ENCODE measurements around the gene EMC10. TPM values are rescaled to one million over a fixed set of nuclear protein-coding genes. Genes with fewer than 3 reads are reported as not detected.
A peak's percentile ranks its signal among the peaks of the same experiment; 100 is the strongest.

The EMC10 gene
- total and polyA plus RNA-seq, 2 donors (not counting 3 experiments of a cell fraction or from before 2014, with no cell fraction given), result 106 to 111 TPM

- CTCF ChIA-PET, result no interaction called here
- TF ChIP-seq EZH2 (IDR thresholded peaks at IDR 0.05; ENCODE audit: borderline replicate concordance, low read depth, low read length, severe bottlenecking) (no peak), MAX (IDR thresholded peaks at IDR 0.05; ENCODE audit: insufficient read depth, insufficient read length) (no peak), FOS (IDR thresholded peaks at IDR 0.05; ENCODE audit: borderline replicate concordance, insufficient read depth, low read length) (no peak)
- TF ChIP-seq, protein P1, sequence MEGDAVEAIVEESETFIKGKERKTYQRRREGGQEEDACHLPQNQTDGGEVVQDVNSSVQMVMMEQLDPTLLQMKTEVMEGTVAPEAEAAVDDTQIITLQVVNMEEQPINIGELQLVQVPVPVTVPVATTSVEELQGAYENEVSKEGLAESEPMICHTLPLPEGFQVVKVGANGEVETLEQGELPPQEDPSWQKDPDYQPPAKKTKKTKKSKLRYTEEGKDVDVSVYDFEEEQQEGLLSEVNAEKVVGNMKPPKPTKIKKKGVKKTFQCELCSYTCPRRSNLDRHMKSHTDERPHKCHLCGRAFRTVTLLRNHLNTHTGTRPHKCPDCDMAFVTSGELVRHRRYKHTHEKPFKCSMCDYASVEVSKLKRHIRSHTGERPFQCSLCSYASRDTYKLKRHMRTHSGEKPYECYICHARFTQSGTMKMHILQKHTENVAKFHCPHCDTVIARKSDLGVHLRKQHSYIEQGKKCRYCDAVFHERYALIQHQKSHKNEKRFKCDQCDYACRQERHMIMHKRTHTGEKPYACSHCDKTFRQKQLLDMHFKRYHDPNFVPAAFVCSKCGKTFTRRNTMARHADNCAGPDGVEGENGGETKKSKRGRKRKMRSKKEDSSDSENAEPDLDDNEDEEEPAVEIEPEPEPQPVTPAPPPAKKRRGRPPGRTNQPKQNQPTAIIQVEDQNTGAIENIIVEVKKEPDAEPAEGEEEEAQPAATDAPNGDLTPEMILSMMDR (IDR thresholded peaks at IDR 0.05; ENCODE audit: extremely low read depth in 1 of 2, insufficient read depth in 1 of 2, low read depth in 1 of 2, low read length in 2 of 2), result no peak
- Histone ChIP-seq H3K9ac (replicated peaks; ENCODE audit: extremely low read depth, insufficient read depth, low read length) (peak overlapping the region; percentile 74), H3K79me2 (ENCODE audit: control insufficient read depth, insufficient read depth, low read length) (peaks cover 7% of the 10 kb centered on the region), H4K20me1 (replicated peaks; ENCODE audit: control insufficient read depth, extremely low read depth, insufficient read depth, low read length) (no peaks in the 10 kb centered on the region), H3K9me1 (replicated peaks; ENCODE audit: control insufficient read depth, extremely low read depth, insufficient read depth, low read length) (no peaks in the 10 kb centered on the region), H3K4me1 (ENCODE audit: control insufficient read depth, extremely low read depth, insufficient read depth, low read length) (peaks cover 7% of the 10 kb centered on the region), H3K27me3 (ENCODE audit: control insufficient read depth in 2 of 2, insufficient read depth in 2 of 2, low read length in 2 of 2) (no peaks in the 10 kb centered on the region), H3K9me3 (replicated peaks; ENCODE audit: control insufficient read depth, insufficient read depth, low read length) (no peaks in the 10 kb centered on the region), H3K4me3 (replicated peaks in 1 of 3; ENCODE audit: insufficient read depth in 1 of 3, low read depth in 1 of 3, low read length in 3 of 3) (peak overlapping the region; percentile 84 to 98 (median 87)), H3K36me3 (ENCODE audit: control insufficient read depth in 2 of 2, extremely low read depth in 1 of 2, insufficient read depth in 2 of 2, low read length in 2 of 2) (peaks cover 0 to 26% of the 10 kb centered on the region in 2 experiments), H3K27ac (ENCODE audit: insufficient read depth, low read depth, low read length) (no peak overlapping the region), H2AFZ (ENCODE audit: low read depth, low read length) (peak overlapping the region; percentile 93), H3K4me2 (ENCODE audit: insufficient read depth, low read length) (peak overlapping the region; percentile 66)
- no TSS peak for BruUV-seq (replicated peaks)
- FAIRE-seq (peak; percentile 48), DNase-seq (ENCODE audit: low read depth, low spot score) (no peak)
- POLR2A ChIA-PET, result no interaction called here
- intact Hi-C loops (cut with micrococcal nuclease) (loop anchor here (1.0 to 2.0 kb wide), 3 partner anchors 16 to 120 kb away; partner anchors contain the start of gene JOSD2), dilution Hi-C loops (cut with MboI; ENCODE audit: extremely low pct_ligation_motif_present, low sequenced_read_pairs) (no loop called here)
Observed at GRCh38 chr19:50476907-50477238, 566 bp downstream of the EMC10 start.
